Measurements from ENCODE around the gene TMEM233.

GRCh38 chr12:119659289-119659897 is 65.8 kb downstream of the TMEM233 start:
- TF ChIP-seq POLR2AphosphoS5 (IDR thresholded peaks at IDR 0.05; ENCODE audit: borderline replicate concordance, low read depth, low read length) (no peak), EZH2 (IDR thresholded peaks at IDR 0.05) (no peak)

All from SK-N-MC (cell line).